ENCODE data around the gene ABCF3.

ABCF3 gene

GRCh38 chr3:184168363-184169120 lies 17.5 kb upstream of the ABCF3 start:
- DNase-seq = peak; percentile 42

- DNase-seq = no peak
These were observed 15.8 kb upstream of the ABCF3 start for GRCh38 chr3:184169896-184170875.

- DNase-seq = no peak
These were observed 14.4 kb upstream of the ABCF3 start for GRCh38 chr3:184171562-184171961.

GRCh38 chr3:184172681-184173373 lies 13.2 kb upstream of the ABCF3 start:
- peak; percentile 45 for DNase-seq

- no peak for DNase-seq
These were observed 12.7 kb upstream of the ABCF3 start for GRCh38 chr3:184173374-184173722.

- DNase-seq = no peak
These were observed 11.7 kb upstream of the ABCF3 start for GRCh38 chr3:184174284-184174645.

GRCh38 chr3:184174646-184175492 lies 11.1 kb upstream of the ABCF3 start, which contains the start of gene AP2M1:
Gene AP2M1 (plus strand): TSS chr3:184174855. CDS start chr3:184176994, 2,139 bp downstream.
- peak; percentile 98 for DNase-seq

- DNase-seq = no peak
These were observed 10.5 kb upstream of the ABCF3 start for GRCh38 chr3:184175506-184175905.

GRCh38 chr3:184175981-184176376 lies 10.0 kb upstream of the ABCF3 start:
- no peak for DNase-seq

GRCh38 chr3:184176377-184177330 lies 9.3 kb upstream of the ABCF3 start:
- peak; percentile 77 for DNase-seq

GRCh38 chr3:184177331-184177731 lies 8.7 kb upstream of the ABCF3 start:
- DNase-seq = no peak

- DNase-seq = no peak
These were observed 8.2 kb upstream of the ABCF3 start for GRCh38 chr3:184177767-184178306.

GRCh38 chr3:184178521-184179138 lies 7.4 kb upstream of the ABCF3 start:
- no peak for DNase-seq

GRCh38 chr3:184180165-184180564 lies 5.8 kb upstream of the ABCF3 start:
- no peak for DNase-seq

GRCh38 chr3:184181596-184181995 lies 4.4 kb upstream of the ABCF3 start:
- no peak for DNase-seq

- no peak for DNase-seq
These were observed 2.3 kb upstream of the ABCF3 start for GRCh38 chr3:184183679-184184078.

GRCh38 chr3:184184546-184185230 lies 1.3 kb upstream of the ABCF3 start:
- DNase-seq = no peak

- DNase-seq = peak; percentile 99
These were observed 377 bp upstream of the ABCF3 start for GRCh38 chr3:184185461-184186183.

GRCh38 chr3:184186902-184187207 lies 856 bp downstream of the ABCF3 start:
- DNase-seq = no peak
